AG04450 (cell line): ENCODE data around the gene ZNF616. TPM values are rescaled to one million over a fixed set of nuclear protein-coding genes. Genes with fewer than 3 reads are reported as not detected.

Experiments used
- CTCF ChIA-PET: fragments of 300-600, 350-600 bp; formaldehyde crosslinking; extraction: SDS; loops from one replicate; lab custom pipeline; 2022; ENCODE audit warnings: antibody characterized with exemption, inconsistent platforms; lab: Charles Lee
- POLR2A ChIA-PET: fragments of 350-600 bp; formaldehyde crosslinking; extraction: SDS; loops from one replicate; lab custom pipeline; 2021; ENCODE audit warnings: antibody characterized with exemption, inconsistent platforms; lab: Yijun Ruan, JAX
- DNase-seq: peaks from one replicate; pipeline ENCODE4 v3.0.0-alpha.2; 2011; ENCODE audit warnings: low read depth, low spot score
- H3K27ac ChIP-seq: one replicate; pipeline ENCODE4 v1.5.1; 2012; ENCODE audit warnings: low read depth, low read length, control low read depth
- H3K27me3 ChIP-seq: one replicate; pipeline ENCODE4 v1.6.0; 2012; ENCODE audit warnings: low read length; ENCODE audit not compliant: control insufficient read depth, insufficient read depth
- H3K4me3 ChIP-seq: 2 replicates; pipeline ENCODE4 v1.5.1; 2011; ENCODE audit warnings: mild to moderate bottlenecking, low read depth, low read length, control low read depth
- H3K9me3 ChIP-seq: 2 replicates; pipeline ENCODE4 v1.5.1; 2012; ENCODE audit warnings: low read length; ENCODE audit not compliant: control insufficient read depth, insufficient read depth
- CTCF ChIP-seq: IDR thresholded peaks from 2 replicates; pipeline ENCODE4 v1.5.1; 2011; ENCODE audit warnings: low read depth, low read length, control low read depth, inconsistent platforms
- polyA plus RNA-seq: library from polyadenylated mRNA; depleted of rRNA; stranded (reverse); fragments of >200 nt; gene quantifications from 2 replicates; pipeline ENCODE4 v1.2.3, GENCODE V29; 2011; rRNA removed
- small RNA-seq: library from RNA; depleted of rRNA; stranded (forward); fragments of <200 nt; gene quantifications from one replicate; pipeline ENCODE3, GENCODE V24; 2012; ENCODE audit warnings: low read depth; ENCODE audit not compliant: insufficient read length

ZNF616 gene
- polyA plus RNA-seq, 1 experiment = 6.2 TPM

DNA sequence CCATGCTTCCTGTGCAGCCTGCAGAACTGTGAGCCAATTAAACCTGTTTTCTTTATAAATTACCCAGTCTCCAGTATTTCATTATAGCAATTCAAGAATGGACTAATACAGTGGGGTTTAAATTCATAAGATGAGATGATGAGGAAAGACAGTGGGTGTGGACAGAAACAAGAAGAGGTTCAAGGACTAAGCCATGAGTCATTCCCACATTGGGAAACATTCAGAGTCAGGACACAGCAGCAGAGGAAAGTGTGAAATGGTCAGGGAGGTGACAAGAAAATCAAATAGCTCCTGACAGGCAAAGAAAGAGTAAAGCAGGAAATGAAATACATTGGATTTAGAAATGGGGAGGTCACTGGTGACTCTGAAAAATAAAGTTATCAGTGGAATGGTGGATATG, 53.3 kb downstream of the ZNF616 start:
- CTCF ChIA-PET = no interaction called here
- Histone ChIP-seq H3K4me3 (no peak overlapping the region), H3K27ac (no peak overlapping the region), H3K27me3 (no peaks in the 10 kb centered on the region), H3K9me3 (peaks cover 57% of the 10 kb centered on the region)
- POLR2A ChIA-PET = no interaction called here
- TF ChIP-seq CTCF = no peak
- DNase-seq = no peak

DNA sequence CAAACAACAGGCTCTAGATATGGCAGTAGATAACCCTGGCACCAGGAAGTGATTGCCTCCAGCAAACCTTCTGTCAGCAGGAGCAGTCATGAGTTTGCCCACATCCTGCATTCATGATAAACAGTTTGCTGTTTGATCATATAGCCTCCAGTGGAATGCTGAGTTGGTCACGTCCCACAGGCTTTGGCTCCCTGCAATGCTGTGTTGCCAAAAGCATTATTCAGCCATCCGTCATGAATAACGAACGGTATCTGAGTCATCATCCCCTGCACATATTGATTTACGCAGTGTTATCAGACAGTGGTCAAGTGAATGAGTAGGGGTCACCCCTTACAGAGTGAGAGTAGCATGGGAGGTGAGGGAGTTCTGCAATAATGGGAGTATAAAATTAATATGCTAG, 69.2 kb downstream of the ZNF616 start:
- no peaks in the 10 kb centered on the region for H3K27me3 ChIP-seq
- no peak for TF ChIP-seq CTCF
- DNase-seq = no peak
- peaks cover 48% of the 10 kb centered on the region for H3K9me3 ChIP-seq
- no peak overlapping the region for H3K4me3 ChIP-seq
- ChIA-PET CTCF (no interaction called here), POLR2A (no interaction called here)
- no peak overlapping the region for H3K27ac ChIP-seq

GRCh38 chr19:52069653-52070052, 70.1 kb downstream of the ZNF616 start:
- H3K27me3 ChIP-seq = no peaks in the 10 kb centered on the region
- ChIA-PET CTCF (no interaction called here), POLR2A (no interaction called here)
- no peak overlapping the region for H3K4me3 ChIP-seq
- TF ChIP-seq CTCF = no peak
- H3K27ac ChIP-seq = no peak overlapping the region
- DNase-seq = no peak
- peaks cover 52% of the 10 kb centered on the region for H3K9me3 ChIP-seq

GRCh38 chr19:52066258-52066863, 73.4 kb downstream of the ZNF616 start:
- H3K9me3 ChIP-seq = peaks cover 67% of the 10 kb centered on the region
- no peak for TF ChIP-seq CTCF
- CTCF ChIA-PET = no interaction called here
- POLR2A ChIA-PET = no interaction called here
- no peak overlapping the region for H3K27ac ChIP-seq
- no peak overlapping the region for H3K4me3 ChIP-seq
- no peak for DNase-seq
- no peaks in the 10 kb centered on the region for H3K27me3 ChIP-seq

GRCh38 chr19:52065399-52065798, 74.3 kb downstream of the ZNF616 start:
- Histone ChIP-seq H3K27me3 (no peaks in the 10 kb centered on the region), H3K9me3 (peaks cover 72% of the 10 kb centered on the region), H3K27ac (no peak overlapping the region), H3K4me3 (no peak overlapping the region)
- DNase-seq = no peak
- TF ChIP-seq CTCF = no peak
- ChIA-PET POLR2A (no interaction called here), CTCF (no interaction called here)

Small RNA genes within 50 kb of the gene (small RNA-seq; reads per million reads assigned to genes)
- gene RPL37P23 = not detected

Other genes starting within 250 kb of the ZNF616 start
- gene ZNF649, start 234.9 kb downstream of the ZNF616 start, polyA plus RNA-seq = 3.5 and 3.6 TPM in 2 replicates
- 4.9 and 8.4 TPM in 2 replicates for gene ZNF613, start 212.5 kb downstream of the ZNF616 start, polyA plus RNA-seq
- 7.6 and 9.4 TPM in 2 replicates for gene ZNF350, start 153.1 kb downstream of the ZNF616 start, polyA plus RNA-seq
- 5.0 and 7.6 TPM in 2 replicates for gene ZNF615, start 131.7 kb downstream of the ZNF616 start, polyA plus RNA-seq
- 5.2 and 7.2 TPM in 2 replicates for gene ZNF614, start 111.6 kb downstream of the ZNF616 start, polyA plus RNA-seq
- 5.8 and 6.2 TPM in 2 replicates for gene ZNF432, start 91.1 kb downstream of the ZNF616 start, polyA plus RNA-seq
- gene ZNF841, start 44.2 kb downstream of the ZNF616 start, polyA plus RNA-seq = 10.5 and 11.1 TPM in 2 replicates
- gene ZNF836, start 31.7 kb upstream of the ZNF616 start, polyA plus RNA-seq = 3.2 and 3.7 TPM in 2 replicates
- gene PPP2R1A, start 50.1 kb upstream of the ZNF616 start, polyA plus RNA-seq = 158 and 243 TPM in 2 replicates
- gene ZNF766, start 129.6 kb upstream of the ZNF616 start, polyA plus RNA-seq = 9.2 and 14.0 TPM in 2 replicates
- gene ZNF480, start 157.2 kb upstream of the ZNF616 start, polyA plus RNA-seq = 11.9 TPM in 2 replicates
- gene ZNF610, start 196.3 kb upstream of the ZNF616 start, polyA plus RNA-seq = 4.4 and 5.5 TPM in 2 replicates
- gene ZNF880, start 230.0 kb upstream of the ZNF616 start, polyA plus RNA-seq = 15.6 and 19.9 TPM in 2 replicates